ENCODE measurements around the gene LRRC23. TPM values are rescaled to one million over a fixed set of nuclear protein-coding genes. Genes with fewer than 3 reads are reported as not detected.

LRRC23 gene
- total and polyA plus RNA-seq, 2 of the 4 experiments (the other 2 are of a cell fraction) = 11.1 to 11.4 TPM

DNA sequence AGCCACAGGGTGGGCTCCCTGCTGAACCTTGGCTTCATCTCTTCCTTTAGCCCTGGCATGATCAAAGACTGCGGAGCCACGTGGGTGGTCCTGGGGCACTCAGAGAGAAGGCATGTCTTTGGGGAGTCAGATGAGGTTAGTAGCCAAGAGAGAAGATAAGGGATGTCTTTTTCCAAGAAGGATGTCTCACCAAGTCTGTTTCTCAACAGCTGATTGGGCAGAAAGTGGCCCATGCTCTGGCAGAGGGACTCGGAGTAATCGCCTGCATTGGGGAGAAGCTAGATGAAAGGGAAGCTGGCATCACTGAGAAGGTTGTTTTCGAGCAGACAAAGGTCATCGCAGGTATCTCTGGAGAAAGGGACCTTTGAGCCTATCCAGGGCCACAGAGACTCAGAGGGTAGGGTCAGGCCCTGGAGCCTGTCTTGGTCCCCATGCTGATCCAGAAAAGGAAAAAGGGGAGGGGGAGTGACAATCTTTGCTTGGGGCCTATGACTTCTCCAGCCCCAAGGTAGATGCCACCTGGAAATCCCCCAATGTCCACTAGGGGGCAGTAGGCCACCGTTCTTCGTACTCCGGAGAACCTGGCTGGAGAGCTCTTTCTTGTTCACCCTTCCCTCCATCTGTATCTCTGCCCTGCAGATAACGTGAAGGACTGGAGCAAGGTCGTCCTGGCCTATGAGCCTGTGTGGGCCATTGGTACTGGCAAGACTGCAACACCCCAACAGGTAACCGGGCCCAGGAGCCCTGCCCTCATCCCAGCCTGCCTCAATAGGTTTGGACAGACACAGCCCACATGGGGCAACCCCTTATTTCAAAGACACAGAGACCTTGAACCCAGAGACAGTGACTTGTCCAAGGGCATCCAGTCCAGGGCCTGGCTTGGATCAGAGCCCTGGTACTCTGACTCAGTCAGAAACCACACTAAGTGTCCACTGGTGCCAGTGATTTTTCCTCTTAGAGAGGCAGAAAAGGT, 35.3 kb upstream of the LRRC23 start:
- no peak overlapping the region for H2BK15ac ChIP-seq (ENCODE audit: low read depth, low read length)
- in situ Hi-C loops (cut with MboI; ENCODE audit: low sequenced_read_pairs) (loop anchor here (5.0 kb wide), 1 partner anchor 93 kb away; no protein-coding TSS in a partner anchor), dilution Hi-C loops (cut with HindIII; ENCODE audit: low sequenced_read_pairs, unreplicated experiment) (no loop called here), intact Hi-C loops (cut with micrococcal nuclease) (loop anchor here (1.0 to 5.0 kb wide), 5 partner anchors 17 to 768 kb away; partner anchors contain the start of genes RNU7-1 and USP5)
- ATAC-seq (ENCODE audit: low read depth) (no peak), DNase-seq (peak; percentile 70)
- peaks cover 26 to 64% of the 10 kb centered on the region in 2 experiments for H3K79me1 ChIP-seq (ENCODE audit: low read depth in 1 of 2, low read length in 2 of 2)
- no peak overlapping the region for H2BK20ac ChIP-seq (ENCODE audit: low read depth, low read length)
- no peaks in the 10 kb centered on the region for H3K27me3 ChIP-seq (ENCODE audit: control insufficient read depth, insufficient read depth, low read length)
- H2BK120ac ChIP-seq (ENCODE audit: low read depth, low read length) = no peak overlapping the region
- H3K27ac ChIP-seq (ENCODE audit: insufficient read depth, low read length) = peak overlapping the region; percentile 97
- H2BK5ac ChIP-seq (ENCODE audit: low read depth, low read length, poor library complexity, severe bottlenecking) = peak overlapping the region; percentile 23
- H4K20me1 ChIP-seq (ENCODE audit: insufficient read depth, low read length) = peaks cover 51% of the 10 kb centered on the region
- H3K36me3 ChIP-seq (ENCODE audit: control insufficient read depth, insufficient read depth, low read length) = peaks cover 40% of the 10 kb centered on the region
- H3K14ac ChIP-seq (replicated peaks; ENCODE audit: low read depth, low read length) = peak overlapping the region; percentile 16; the same call in 1 of the 2 replicates
- H4K5ac ChIP-seq (ENCODE audit: low read depth, low read length) = no peak overlapping the region
- H3K9me3 ChIP-seq (ENCODE audit: control insufficient read depth, insufficient read depth, low read length) = no peaks in the 10 kb centered on the region
- H3K4ac ChIP-seq (ENCODE audit: low read depth, low read length) = no peak overlapping the region
- TF ChIP-seq RCOR1 (IDR thresholded peaks at IDR 0.05; ENCODE audit: insufficient replicate concordance, low read length) (no peak), MXI1 (IDR thresholded peaks at IDR 0.05; ENCODE audit: borderline replicate concordance, low read depth, low read length) (peak; percentile 86), SMC3 (IDR thresholded peaks at IDR 0.05; ENCODE audit: low read depth, low read length) (peak; percentile 38; the same call in 1 of the 2 replicates), RAD21 (IDR thresholded peaks at IDR 0.05; ENCODE audit: low read length) (peak; percentile 69), CTCF (conservative IDR thresholded peaks at IDR 0.05; ENCODE audit: low read depth, low read length) (peak; percentile 77), NFE2L2 (IDR thresholded peaks at IDR 0.05; ENCODE audit: low read depth, low read length) (no peak)
- 0 out of 2 replicates have a peak overlapping the region, but pooled peaks have one; percentile 8 for H2AK5ac ChIP-seq (ENCODE audit: low read depth, low read length)
- BruUV-seq (replicated peaks) = no TSS peak
- peak overlapping the region; percentile 100 for H2AK9ac ChIP-seq (replicated peaks; ENCODE audit: low read depth, low read length, poor library complexity)
- H3K4me2 ChIP-seq (ENCODE audit: low read depth, low read length) = peak overlapping the region; percentile 94
- H3K18ac ChIP-seq (ENCODE audit: low read depth, low read length) = no peak overlapping the region
- 0 out of 2 replicates have a peak, but pooled peaks cover 7% of the 10 kb centered on the region for H3K9me1 ChIP-seq (ENCODE audit: insufficient read depth, low read length)
- ChIA-PET POLR2A (ENCODE audit: unreplicated experiment) (interaction anchor here (0.6 to 1.2 kb wide), 2 partner anchors 22 to 56 kb away, joined by 3 to 5 read pairs; no protein-coding TSS in a partner anchor), CTCF (interaction anchor here (0.6 to 2.0 kb wide), 4 partner anchors 22 to 256 kb away, joined by 3 to 8 read pairs (median 4); no protein-coding TSS in a partner anchor)
- H4K91ac ChIP-seq (ENCODE audit: insufficient read depth, low read depth, low read length) = no peak overlapping the region
- H3K9ac ChIP-seq (ENCODE audit: low read depth, low read length) = peak overlapping the region; percentile 100
- H3K56ac ChIP-seq (ENCODE audit: extremely low read depth, insufficient read depth, low read length) = 0 out of 2 replicates have a peak overlapping the region, but pooled peaks have one; percentile 14
- 14% methylated on average over 4 of the region's 12 CpGs; no CpG with 5 or more reads in 1 of the 2 experiments for WGBS, 2 experiments (ENCODE audit: extremely low coverage in 2 of 2, insufficient read length in 1 of 2)
- no peak overlapping the region; a peak in 1 of 4 replicates for H4K8ac ChIP-seq (ENCODE audit: low read depth in 2 of 2, low read length in 2 of 2)
- H2AFZ ChIP-seq (replicated peaks; ENCODE audit: low read length, poor library complexity) = no peak overlapping the region
- H3K23ac ChIP-seq (ENCODE audit: low read depth, low read length) = peak overlapping the region; percentile 67; the same call in 1 of the 2 replicates
- peak overlapping the region; percentile 87 for H3K4me3 ChIP-seq (ENCODE audit: insufficient read depth, low read depth, low read length)
- peaks cover 19% of the 10 kb centered on the region for H3K4me1 ChIP-seq (ENCODE audit: control insufficient read depth, insufficient read depth, low read length)
